ENCODE data around the gene TOMM22. TPM values are rescaled to one million over a fixed set of nuclear protein-coding genes. Genes with fewer than 3 reads are reported as not detected.

TOMM22 gene
- total and polyA plus RNA-seq, 3 donors from 2014 or later, result 44.3 to 95.1 (median 57.6) TPM

- no peak overlapping the region for H3K4me3 ChIP-seq
- no peak overlapping the region for H3K27ac ChIP-seq
- H3K9me3 ChIP-seq, result no peaks in the 10 kb centered on the region
- intact Hi-C loops (cut with DNase I; ENCODE audit: low total_unique reads), result no loop called here
- TF ChIP-seq, protein P1, sequence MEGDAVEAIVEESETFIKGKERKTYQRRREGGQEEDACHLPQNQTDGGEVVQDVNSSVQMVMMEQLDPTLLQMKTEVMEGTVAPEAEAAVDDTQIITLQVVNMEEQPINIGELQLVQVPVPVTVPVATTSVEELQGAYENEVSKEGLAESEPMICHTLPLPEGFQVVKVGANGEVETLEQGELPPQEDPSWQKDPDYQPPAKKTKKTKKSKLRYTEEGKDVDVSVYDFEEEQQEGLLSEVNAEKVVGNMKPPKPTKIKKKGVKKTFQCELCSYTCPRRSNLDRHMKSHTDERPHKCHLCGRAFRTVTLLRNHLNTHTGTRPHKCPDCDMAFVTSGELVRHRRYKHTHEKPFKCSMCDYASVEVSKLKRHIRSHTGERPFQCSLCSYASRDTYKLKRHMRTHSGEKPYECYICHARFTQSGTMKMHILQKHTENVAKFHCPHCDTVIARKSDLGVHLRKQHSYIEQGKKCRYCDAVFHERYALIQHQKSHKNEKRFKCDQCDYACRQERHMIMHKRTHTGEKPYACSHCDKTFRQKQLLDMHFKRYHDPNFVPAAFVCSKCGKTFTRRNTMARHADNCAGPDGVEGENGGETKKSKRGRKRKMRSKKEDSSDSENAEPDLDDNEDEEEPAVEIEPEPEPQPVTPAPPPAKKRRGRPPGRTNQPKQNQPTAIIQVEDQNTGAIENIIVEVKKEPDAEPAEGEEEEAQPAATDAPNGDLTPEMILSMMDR (IDR thresholded peaks at IDR 0.05), result no peak
- TF ChIP-seq POLR2A (IDR thresholded peaks at IDR 0.05), result no peak
- H3K36me3 ChIP-seq (ENCODE audit: low read depth, missing control alignments), result no peaks in the 10 kb centered on the region
- no peak for DNase-seq
- no peaks in the 10 kb centered on the region for H3K27me3 ChIP-seq
- 94 to 95% methylated on average over 16 to 18 of the region's 18 CpGs for WGBS, 2 donors
- peaks cover 7% of the 10 kb centered on the region for H3K4me1 ChIP-seq
Observed at GRCh38 chr22:38725900-38726655, 44.3 kb downstream of the TOMM22 start.

DNA sequence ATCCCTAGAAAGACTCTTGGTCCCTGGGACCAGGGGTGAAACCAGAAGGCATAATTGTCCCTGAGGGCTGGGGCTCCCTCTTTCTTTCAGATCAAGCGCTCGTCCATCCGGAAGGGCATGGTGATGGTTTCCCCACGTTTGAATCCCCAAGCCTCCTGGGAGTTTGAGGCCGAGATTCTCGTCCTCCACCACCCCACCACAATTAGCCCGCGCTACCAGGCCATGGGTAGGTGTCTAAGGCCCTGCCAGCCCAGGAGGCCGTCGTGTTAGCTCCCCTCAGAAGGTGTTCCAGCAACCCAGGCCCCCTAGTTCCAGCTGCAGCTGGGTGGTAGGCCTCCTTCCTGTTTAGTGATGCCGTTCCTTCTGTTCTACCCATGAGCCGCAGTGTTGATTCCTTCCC, 45.4 kb downstream of the TOMM22 start:
- TF ChIP-seq POLR2A (IDR thresholded peaks at IDR 0.05), result no peak
- TF ChIP-seq, protein P1 (IDR thresholded peaks at IDR 0.05), result no peak
- H3K36me3 ChIP-seq (ENCODE audit: low read depth, missing control alignments), result no peaks in the 10 kb centered on the region
- no peaks in the 10 kb centered on the region for H3K27me3 ChIP-seq
- intact Hi-C loops (cut with DNase I; ENCODE audit: low total_unique reads), result no loop called here
- H3K4me3 ChIP-seq, result no peak overlapping the region
- peaks cover 7% of the 10 kb centered on the region for H3K4me1 ChIP-seq
- no peak overlapping the region for H3K27ac ChIP-seq
- WGBS, 2 donors, result 89 to 98% methylated on average over 5 to 12 of the region's 12 CpGs
- no peaks in the 10 kb centered on the region for H3K9me3 ChIP-seq
- DNase-seq, result no peak

GRCh38 chr22:38727530-38728451, 46.0 kb downstream of the TOMM22 start:
- no peak overlapping the region for H3K27ac ChIP-seq
- H3K4me3 ChIP-seq, result no peak overlapping the region
- H3K27me3 ChIP-seq, result no peaks in the 10 kb centered on the region
- 87 to 94% methylated on average over 8 to 15 of the region's 15 CpGs for WGBS, 2 donors
- H3K4me1 ChIP-seq, result peaks cover 7% of the 10 kb centered on the region
- no peaks in the 10 kb centered on the region for H3K36me3 ChIP-seq (ENCODE audit: low read depth, missing control alignments)
- DNase-seq, result no peak
- intact Hi-C loops (cut with DNase I; ENCODE audit: low total_unique reads), result no loop called here
- TF ChIP-seq, protein P1 (IDR thresholded peaks at IDR 0.05), result no peak
- TF ChIP-seq POLR2A (IDR thresholded peaks at IDR 0.05), result no peak
- H3K9me3 ChIP-seq, result no peaks in the 10 kb centered on the region

DNA sequence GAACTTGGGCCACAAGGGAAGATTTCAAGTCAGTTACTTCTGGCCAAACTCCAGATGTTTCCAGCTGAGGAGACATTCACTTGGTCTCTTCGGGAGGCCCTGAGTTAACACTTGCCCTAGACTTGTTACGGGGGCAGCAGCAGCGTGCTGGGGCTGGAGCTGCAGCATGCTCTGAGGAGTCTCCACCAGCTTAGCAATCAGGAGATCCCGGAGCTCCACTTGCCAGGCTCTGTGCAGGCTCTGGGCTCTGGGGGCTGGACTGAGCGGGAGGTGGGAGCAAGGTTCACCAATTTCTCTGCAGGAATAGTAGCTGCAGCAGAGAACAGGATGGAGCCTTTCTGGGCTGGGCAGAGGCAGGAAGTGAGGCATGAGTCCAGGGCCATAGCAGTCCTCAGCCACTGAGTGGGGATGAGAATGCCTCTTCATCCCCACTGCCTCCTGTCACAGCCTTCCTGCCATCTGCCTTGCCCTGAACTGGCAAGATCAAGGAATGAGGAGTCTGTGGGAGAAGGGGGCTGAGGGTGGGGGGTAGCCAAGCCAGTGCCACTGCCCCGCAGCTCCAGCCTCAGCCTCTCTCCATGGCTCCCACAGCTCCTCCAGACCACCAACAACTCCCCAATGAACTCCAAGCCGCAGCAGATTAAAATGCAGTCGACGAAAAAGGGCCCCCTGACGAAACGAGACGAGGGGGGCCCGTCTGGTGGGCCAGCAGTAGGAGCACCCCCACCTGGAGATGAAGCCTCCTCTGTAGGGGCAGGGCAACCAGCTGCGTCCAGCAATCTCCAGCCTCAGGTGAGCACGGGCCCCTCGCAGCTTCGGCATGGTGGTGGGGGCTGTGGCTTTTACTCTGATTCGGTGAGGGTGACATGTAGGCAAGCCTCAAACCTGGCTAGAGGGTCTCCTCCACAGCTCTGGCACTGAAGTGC, 47.4 kb downstream of the TOMM22 start:
- TF ChIP-seq, protein P1 (IDR thresholded peaks at IDR 0.05), result no peak
- no peak for TF ChIP-seq POLR2A (IDR thresholded peaks at IDR 0.05)
- no peak for DNase-seq
- no peaks in the 10 kb centered on the region for H3K27me3 ChIP-seq
- H3K9me3 ChIP-seq, result no peaks in the 10 kb centered on the region
- no peak overlapping the region for H3K27ac ChIP-seq
- 81 to 87% methylated on average over 10 to 18 of the region's 18 CpGs for WGBS, 2 donors
- intact Hi-C loops (cut with DNase I; ENCODE audit: low total_unique reads), result no loop called here
- peaks cover 11% of the 10 kb centered on the region for H3K4me1 ChIP-seq
- H3K4me3 ChIP-seq, result no peak overlapping the region
- H3K36me3 ChIP-seq (ENCODE audit: low read depth, missing control alignments), result no peaks in the 10 kb centered on the region
